Renal cortex interstitium (tissue), 15 donors: ENCODE data around the gene LRPPRC. TPM values are rescaled to one million over a fixed set of nuclear protein-coding genes. Genes with fewer than 3 reads are reported as not detected.
"Not testable (repeated sequence)": the region's sequence is repeated elsewhere in the genome, so short reads cannot be mapped to it uniquely, and the experiment has no call there.

Source experiments
- DNase-seq, 11 donors: peaks; one replicate each; pipeline ENCODE4 v3.0.0-alpha.2; 2013; ENCODE audit warnings: low read depth in 9 of 11, low spot score in 4 of 11; ENCODE audit errors: extremely low read depth in 1 of 11
- long read RNA-seq, 16 experiments: transcript quantifications; one replicate each; lab custom pipeline, GENCODE V29; 2026
- polyA plus RNA-seq, 3 donors: library from polyadenylated mRNA; unstranded; fragments of 120-200 nt; gene quantifications; one replicate each; pipeline ENCODE4 v1.2.1, GENCODE V29; 2013; ENCODE audit not compliant: insufficient read length in 3 of 3

The LRPPRC gene
- polyA plus RNA-seq: 100 to 1,000 TPM; 105 to 122 (median 121) TPM
- long read RNA-seq, donor 1, full-length matches to known transcripts: 7 of 45 reads
- long read RNA-seq, donor 1, partial matches to known transcripts: 38 of 45 reads
- long read RNA-seq, donor 1, other reads (novel, unspliced or antisense): 0 of 45 reads
- long read RNA-seq, donor 2, full-length matches to known transcripts: 6 of 41 reads
- long read RNA-seq, donor 2, partial matches to known transcripts: 35 of 41 reads
- long read RNA-seq, donor 2, other reads (novel, unspliced or antisense): 0 of 41 reads
- long read RNA-seq, donor 3, full-length matches to known transcripts: 14 of 114 reads
- long read RNA-seq, donor 3, partial matches to known transcripts: 100 of 114 reads
- long read RNA-seq, donor 3, other reads (novel, unspliced or antisense): 0 of 114 reads
- long read RNA-seq, donor 4, full-length matches to known transcripts: 15 of 74 reads
- long read RNA-seq, donor 4, partial matches to known transcripts: 59 of 74 reads
- long read RNA-seq, donor 4, other reads (novel, unspliced or antisense): 0 of 74 reads
- long read RNA-seq, donor 5: 0 reads
- long read RNA-seq, donor 6, full-length matches to known transcripts: 8 of 52 reads
- long read RNA-seq, donor 6, partial matches to known transcripts: 44 of 52 reads
- long read RNA-seq, donor 6, other reads (novel, unspliced or antisense): 0 of 52 reads
- long read RNA-seq, donor 7, full-length matches to known transcripts: 12 of 116 reads
- long read RNA-seq, donor 7, partial matches to known transcripts: 104 of 116 reads
- long read RNA-seq, donor 7, other reads (novel, unspliced or antisense): 0 of 116 reads
- long read RNA-seq, donor 8, full-length matches to known transcripts: 14 of 103 reads
- long read RNA-seq, donor 8, partial matches to known transcripts: 89 of 103 reads
- long read RNA-seq, donor 8, other reads (novel, unspliced or antisense): 0 of 103 reads
- long read RNA-seq, donor 9, full-length matches to known transcripts: 7 of 53 reads
- long read RNA-seq, donor 9, partial matches to known transcripts: 46 of 53 reads
- long read RNA-seq, donor 9, other reads (novel, unspliced or antisense): 0 of 53 reads
- long read RNA-seq, donor 10, full-length matches to known transcripts: 9 of 92 reads
- long read RNA-seq, donor 10, partial matches to known transcripts: 83 of 92 reads
- long read RNA-seq, donor 10, other reads (novel, unspliced or antisense): 0 of 92 reads
- long read RNA-seq, donor 11, full-length matches to known transcripts: 11 of 51 reads
- long read RNA-seq, donor 11, partial matches to known transcripts: 40 of 51 reads
- long read RNA-seq, donor 11, other reads (novel, unspliced or antisense): 0 of 51 reads
- long read RNA-seq, donor 12, full-length matches to known transcripts: 2 of 26 reads
- long read RNA-seq, donor 12, partial matches to known transcripts: 24 of 26 reads
- long read RNA-seq, donor 12, other reads (novel, unspliced or antisense): 0 of 26 reads
- long read RNA-seq, donor 13, full-length matches to known transcripts: 18 of 90 reads
- long read RNA-seq, donor 13, partial matches to known transcripts: 72 of 90 reads
- long read RNA-seq, donor 13, other reads (novel, unspliced or antisense): 0 of 90 reads
- long read RNA-seq, donor 14, full-length matches to known transcripts: 3 of 41 reads
- long read RNA-seq, donor 14, partial matches to known transcripts: 38 of 41 reads
- long read RNA-seq, donor 14, other reads (novel, unspliced or antisense): 0 of 41 reads
- long read RNA-seq, donor 15, full-length matches to known transcripts: 3 of 38 reads
- long read RNA-seq, donor 15, partial matches to known transcripts: 35 of 38 reads
- long read RNA-seq, donor 15, other reads (novel, unspliced or antisense): 0 of 38 reads
- long read RNA-seq, donor 16, full-length matches to known transcripts: 25 of 160 reads
- long read RNA-seq, donor 16, partial matches to known transcripts: 135 of 160 reads
- long read RNA-seq, donor 16, other reads (novel, unspliced or antisense): 0 of 160 reads

DNA sequence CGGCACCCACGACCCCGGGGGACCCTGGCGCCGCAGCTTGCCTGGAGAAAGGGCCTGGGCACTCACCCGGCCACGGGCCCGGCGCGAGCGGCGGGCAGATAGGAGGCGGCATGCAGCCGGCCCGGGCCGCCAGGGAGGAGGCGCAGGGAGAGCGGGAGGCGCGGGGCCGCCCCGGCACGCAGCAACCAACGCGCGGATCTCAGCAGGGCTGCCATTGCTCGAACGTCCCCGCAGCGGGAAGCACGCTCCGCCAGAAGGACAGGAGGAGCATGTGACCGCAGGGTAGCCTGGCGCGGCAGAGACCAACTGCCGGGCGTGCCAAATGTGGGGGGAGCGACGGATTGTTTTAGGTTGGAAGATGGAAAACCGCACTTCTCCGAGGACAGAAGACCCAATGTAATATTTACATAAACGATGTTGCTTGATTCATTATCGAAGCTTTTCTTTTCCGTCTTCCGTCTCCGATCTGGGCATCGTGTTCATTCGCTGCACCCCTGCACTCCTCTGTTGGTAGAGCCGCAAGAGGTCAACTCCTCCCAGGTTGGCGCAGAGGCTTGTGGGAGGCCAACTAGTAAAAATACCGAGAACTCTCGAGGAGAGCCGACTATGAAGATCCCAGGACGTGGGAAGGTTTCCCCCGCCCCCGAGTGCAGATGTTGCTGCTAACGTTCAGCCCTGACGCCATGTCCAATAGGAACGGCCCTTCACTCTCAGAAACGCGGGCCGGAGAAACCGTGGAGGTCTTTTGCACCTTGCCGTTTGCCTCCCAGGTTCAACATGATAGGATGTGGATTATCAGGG, at the start of gene LRPPRC:
LRPPRC (minus strand) TSS at position 257 of the 801 bp plus-strand sequence; CDS start at position 215, 42 bp downstream.
- peak; percentile 86 to 96 (median 93) for DNase-seq

DNA sequence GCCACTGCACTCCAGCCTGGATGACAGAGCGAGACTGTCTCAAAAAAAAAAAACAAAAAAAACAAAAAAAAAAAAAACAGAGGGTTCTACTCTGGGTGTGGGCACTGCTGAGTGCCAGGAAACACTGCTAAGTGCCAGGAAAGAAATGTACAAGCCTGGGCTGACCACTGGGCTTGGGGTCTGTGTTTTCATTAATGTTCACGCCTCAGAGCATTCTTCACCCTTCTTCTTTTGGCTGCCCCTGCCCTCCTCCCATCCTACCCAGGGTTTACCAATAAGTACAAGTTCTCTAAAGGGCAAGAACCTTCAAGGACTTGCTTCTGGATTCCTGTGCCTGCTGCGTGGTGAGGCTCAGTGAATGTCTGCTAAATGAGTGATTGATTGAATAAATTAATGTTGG, 49.3 kb upstream of the LRPPRC start:
- no peak for DNase-seq

DNA sequence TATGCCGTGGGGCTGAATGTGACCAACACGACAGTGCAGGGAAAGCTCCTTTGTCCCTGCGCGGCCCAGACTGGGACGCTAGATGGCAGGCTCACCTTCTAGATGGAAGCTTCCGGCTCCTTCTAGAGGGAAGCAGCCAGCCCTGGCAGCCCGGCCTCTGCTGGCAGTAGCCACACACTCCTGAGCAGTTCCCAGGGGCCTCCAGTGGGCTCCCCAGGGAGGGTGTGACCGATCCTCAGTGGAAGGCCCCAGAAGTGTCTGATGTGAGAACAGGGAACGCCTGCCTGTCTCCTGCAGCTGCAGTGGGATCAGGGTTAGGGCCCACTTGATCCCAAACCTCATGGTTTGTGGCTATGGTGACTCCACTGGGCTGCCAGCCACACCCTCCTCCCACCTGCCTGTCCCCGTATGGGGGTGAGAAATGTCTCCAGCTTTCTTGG, 48.5 kb upstream of the LRPPRC start:
- peak; percentile 24 to 71 (median 61) for DNase-seq

DNA sequence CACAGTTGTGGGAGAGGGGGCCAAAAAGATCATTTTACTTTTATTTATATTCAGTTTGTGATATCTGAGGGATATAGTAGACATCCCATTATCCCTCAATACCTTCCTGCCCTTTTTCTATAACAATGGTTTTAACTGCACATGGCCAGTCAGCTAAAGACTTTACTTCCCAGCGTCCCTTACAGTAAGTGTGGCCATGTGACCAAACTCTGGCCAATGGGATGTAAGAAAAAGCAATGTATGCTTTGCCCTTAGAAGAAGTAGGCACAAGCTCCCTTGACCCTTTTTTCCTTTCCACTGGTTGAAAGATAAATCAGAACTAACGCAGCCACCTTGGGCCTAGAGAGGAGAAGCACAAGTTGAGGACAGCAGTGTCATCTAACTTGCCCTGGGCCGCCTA, 44.6 kb upstream of the LRPPRC start:
- DNase-seq: no peak

DNA sequence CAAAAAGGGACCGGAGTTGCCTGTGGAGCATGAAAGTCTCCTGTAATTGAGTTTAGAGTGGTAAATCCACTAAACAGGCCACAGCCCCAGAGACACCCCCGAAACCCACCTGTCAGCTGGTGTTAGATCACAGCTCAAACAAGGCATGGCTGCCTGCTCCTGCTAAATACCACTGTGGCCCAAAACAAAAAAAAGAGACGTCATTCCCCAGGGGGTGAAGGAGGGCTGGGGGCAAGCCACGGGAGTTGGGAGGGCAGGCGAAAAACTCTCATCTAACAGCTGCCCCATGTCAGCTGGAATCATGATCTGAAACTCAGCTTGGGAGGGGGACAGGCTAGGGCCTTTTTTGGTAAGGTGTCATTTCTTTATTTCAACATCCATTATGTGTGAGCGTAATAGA, 42.5 kb upstream of the LRPPRC start:
- no peak for DNase-seq

DNA sequence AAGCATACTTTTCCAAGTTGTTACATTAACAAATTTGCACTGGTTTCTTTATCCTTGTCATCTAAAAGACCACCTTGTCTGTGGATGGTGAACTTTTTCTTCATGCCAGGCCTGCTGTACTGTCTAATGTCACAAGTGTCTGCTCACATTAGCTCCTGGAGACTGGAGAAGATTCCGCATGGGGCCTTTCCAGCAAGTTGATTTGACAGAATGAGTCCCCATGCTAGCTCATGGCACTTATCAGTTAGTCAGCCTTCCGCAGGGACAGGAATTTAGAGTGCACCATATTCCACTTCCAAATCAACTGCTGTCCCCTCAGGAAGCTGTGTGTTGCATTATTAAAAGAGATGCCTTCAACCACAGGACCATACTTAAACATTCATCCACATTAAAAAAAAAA, 41.4 kb upstream of the LRPPRC start:
- DNase-seq: no peak

DNA sequence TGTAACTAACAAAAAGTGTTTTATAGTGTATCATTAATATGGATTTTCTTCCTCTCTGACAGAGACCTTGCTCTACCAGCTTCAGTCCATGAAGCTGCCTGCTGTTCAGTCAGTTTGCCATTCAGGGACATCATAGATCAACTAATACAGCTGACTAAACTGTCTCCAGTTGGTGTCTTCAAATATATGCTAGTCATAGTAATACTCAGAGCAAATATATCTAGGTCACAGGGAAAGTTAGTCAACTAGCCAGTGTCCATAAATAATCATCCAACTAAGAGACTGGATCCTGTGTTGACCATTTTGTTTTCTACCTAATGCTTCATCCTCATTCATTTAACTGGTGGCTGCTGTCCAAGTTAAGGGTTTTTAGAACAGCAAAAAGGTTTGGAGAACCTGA, 38.2 kb upstream of the LRPPRC start:
- DNase-seq: no peak

DNA sequence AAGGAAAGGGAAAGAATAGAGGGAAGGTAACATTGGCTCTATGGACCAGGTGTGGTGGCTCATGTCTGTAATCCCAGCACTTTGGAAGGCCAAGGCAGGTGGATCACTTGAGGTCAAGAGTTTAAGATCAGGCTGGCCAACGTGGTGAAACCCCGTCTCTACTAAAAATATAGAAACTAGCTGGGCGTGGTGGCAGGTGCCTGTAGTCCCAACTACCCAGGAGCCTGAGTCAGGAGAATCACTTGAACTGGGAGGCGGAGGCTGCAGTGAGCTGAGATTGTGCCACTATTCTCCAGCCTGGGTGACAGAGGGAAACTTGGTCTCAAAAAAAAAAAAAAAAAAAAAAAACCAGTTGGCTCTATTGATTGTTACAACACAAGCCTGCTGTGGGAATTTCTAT, 31.3 kb upstream of the LRPPRC start:
- not testable (repeated sequence) for DNase-seq

DNA sequence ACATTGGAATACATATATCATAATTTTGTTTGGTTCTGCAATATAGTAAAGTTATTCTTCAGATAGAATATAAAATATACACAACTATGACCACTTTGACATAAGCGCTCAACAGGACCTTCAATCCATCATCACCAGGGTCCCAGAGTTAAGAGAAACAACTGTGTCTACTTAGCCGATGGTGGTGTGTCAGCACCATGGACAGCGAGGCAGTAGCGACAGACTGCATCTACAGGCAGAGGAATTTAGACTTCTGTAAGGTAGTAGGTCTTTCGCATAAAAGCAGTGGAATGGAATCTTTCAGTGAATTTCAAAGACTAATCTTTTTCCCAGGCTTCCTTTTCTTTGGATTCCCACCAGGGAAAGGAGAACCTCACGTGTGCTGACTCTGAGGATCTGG, 20.5 kb upstream of the LRPPRC start:
- DNase-seq: peak; percentile 37 to 77 (median 62)

DNA sequence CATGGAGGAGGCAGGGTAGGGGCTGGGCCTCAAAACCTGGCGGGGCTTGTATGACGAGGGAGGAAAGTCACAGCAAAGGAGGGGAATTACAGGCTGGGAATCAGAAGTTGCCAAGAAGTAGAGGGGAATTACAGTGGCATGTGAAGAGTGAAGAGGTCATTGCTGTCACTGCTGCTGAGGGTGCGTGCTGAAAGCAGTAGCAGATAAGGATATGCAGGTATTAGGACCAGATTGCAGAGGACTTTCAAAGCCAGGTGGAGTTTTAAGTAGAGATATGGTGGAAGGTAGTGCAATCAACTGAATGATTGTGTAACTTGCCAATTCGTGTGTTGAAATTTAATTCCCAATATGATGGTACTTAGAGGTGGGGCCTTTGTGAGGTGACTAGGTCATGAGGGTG, 19.4 kb upstream of the LRPPRC start:
- no peak for DNase-seq

DNA sequence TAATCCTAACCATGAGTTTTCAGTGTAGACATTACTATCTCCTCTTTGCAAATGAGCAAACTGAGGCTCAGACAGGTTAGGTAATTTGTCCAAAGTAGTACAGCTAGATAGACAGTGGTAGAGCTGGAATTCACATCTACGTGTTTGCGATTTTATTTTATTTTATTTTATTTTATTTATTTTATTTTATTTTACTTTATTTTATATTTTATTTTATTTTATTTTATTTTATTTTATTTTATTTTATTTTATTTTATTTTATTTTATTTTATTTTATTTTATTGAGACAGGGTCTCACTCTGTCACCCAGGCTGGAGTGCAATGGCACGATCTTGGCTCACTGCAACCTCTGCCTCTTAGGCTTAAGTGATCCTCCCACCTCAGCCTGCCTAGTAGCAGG, 17.4 kb upstream of the LRPPRC start:
- DNase-seq: not testable (repeated sequence)

DNA sequence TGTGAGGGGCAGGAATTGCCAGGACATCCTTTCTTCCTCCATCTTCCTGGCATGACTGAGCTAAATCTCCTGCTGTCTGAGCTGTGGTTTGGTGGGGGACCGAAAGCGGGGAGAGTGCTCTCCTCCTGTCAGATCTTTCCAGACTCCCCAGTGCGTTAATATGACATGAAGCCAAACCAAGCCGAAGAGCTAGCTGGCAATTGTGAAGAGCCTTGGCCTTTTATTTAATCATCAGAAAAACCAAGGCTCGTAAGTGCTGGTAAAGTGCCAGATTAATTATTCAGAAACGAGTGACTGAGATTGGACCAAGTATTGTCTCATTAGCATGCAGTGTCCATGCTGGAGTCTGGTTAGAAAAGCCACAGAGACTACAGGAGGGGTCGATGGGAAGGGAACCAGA, 14.5 kb upstream of the LRPPRC start:
- no peak for DNase-seq

DNA sequence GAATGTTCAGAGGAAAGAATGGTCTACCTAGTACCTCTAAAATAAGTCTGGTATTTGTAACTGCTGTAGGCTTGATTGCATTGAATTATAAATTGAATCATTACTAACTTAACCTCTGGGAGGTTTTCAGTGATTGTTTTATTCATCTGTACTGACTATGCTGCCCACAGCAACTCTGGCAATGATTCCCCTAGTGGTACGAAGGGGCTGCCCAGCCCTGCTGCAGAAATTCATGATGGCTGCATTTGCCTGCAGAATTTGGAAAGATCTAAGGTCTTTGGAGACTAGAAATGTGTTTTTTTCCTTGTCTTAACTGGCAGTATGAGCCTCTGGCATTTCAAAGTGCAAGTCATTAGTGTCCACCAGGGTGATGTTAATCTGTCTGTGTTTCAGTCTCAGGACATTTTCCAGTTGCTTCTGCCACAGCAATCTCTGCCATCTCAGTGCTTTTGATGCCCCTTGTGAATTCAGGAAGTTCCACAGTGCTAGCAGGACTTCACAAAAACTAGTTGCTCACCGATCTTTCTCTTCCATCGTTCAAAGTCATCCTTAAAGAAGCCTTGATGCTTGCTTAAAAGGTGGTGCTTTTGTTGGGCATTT, 13.4 kb upstream of the LRPPRC start:
- no peak for DNase-seq

DNA sequence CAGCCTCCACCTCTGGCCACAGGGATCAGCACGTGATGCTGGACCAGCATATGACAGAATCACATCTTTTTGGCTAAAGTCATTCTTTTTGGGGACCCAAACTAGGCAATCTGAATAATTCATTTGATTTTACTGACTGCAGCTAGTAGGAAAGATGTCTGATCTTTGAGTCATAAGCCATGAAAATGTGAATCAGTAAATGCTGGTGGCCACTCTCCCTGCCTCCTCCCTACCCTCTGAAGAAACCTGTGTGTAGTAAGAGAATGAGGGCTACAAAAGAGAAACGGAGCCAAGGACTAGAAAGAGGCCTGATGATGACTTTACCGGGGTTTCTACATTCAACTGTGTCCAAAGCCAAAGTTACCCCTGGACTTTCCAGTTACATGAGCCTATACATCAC, 10.1 kb upstream of the LRPPRC start:
- DNase-seq: no peak

DNA sequence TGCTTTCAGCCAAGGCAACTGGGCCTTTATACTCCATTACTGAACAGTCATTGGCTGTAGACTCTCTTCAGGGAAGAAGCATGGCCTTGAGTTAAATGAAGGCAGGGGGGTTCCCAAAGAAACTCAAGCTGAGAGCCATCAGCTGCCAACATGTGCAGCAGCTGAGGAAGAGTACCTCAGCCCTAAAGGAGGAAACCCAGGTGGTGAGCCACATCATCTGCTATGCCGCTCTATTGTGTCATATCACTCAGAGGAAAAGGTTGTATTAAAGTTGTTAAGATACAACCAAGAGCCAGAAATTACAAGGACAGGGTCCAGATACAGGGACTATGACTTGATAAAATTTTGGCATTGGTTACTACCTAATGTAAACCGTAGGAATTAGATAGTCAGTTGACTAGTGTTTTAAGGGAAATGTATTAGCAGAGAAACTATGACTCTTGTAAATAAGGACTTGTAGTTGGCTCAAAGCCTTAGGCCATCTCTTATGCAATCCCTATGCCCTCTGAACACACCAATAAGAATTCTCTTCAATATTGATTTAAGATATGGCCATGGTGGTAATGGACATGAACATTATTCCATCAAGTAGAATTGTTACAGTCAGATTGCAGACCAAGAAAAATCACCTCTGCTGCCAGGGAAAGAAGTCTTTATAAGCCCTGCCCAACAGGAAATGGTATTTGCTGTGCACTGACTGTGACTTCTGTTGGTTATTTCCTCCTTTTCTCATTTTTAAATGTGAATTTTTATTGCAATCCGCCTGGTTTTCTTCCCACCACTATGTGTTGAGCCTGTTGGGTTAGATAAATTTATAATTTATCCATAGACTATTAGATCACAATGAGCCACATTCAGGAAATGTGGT, 9.2 kb upstream of the LRPPRC start:
- no peak for DNase-seq

DNA sequence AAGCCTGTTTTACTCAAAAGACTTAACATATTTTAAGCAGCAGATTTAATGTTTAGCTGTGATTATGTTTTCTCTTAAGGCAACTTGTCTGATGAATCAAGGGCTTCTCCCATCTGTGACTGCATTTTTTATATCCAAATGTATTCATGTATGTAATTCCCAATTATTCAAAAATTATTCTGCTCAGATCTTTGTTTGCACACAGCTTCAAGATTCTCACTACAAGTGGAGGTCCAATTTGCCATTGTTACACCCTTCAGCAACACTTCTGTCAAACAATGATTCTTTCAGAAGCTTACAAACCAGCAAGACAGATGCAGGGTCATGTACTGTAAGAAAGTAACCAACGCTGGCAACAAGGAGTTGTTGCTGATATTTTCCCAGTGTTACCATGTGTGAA, 5.9 kb upstream of the LRPPRC start:
- DNase-seq: no peak
